ENCODE results near the gene EFR3B.

GRCh38 chr2:25014631-25015030 is 27.2 kb upstream of the EFR3B start:
- TF ChIP-seq LARP7 (IDR thresholded peaks at IDR 0.05) (no peak), ELK1 (IDR thresholded peaks at IDR 0.05; ENCODE audit: low read depth, low read length) (no peak), ATF2 (IDR thresholded peaks at IDR 0.05; ENCODE audit: low read length) (no peak), SP1 (IDR thresholded peaks at IDR 0.05; ENCODE audit: low read depth, low read length) (no peak)
